ENCODE data around the gene CUL4A.
"Not testable (repeated sequence)": the region's sequence is repeated elsewhere in the genome, so short reads cannot be mapped to it uniquely, and the experiment has no call there.

CUL4A gene

DNA sequence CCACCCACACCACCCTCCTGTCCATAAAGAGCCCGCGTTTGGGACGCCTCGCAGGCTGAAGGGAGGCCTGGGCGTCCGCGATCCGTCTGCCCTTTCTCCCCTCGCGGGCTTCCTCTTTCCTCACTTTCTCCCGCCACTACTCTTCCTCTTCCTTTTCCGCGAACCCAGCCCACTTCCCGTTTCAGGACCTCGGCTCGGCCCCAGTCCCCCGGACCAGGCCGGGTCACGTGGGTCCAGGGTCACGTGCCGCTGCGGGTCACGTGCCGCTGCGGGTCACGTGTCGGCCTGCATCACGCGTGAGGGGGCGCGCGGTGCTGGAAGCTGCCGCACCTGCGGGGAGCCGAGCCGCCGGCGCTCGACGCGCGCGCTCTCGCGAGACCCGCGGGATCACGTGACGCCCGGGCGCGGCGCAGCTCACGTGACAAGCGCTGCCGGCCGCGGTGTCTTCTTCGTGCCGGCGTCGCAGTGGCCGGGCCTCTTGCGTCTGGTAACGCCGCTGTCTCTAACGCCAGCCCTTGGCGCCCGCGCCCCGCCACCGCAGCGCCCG lies 87.5 kb downstream of the CUL4A start, which contains the start of gene LAMP1:
Gene LAMP1, plus strand, starts transcription at position 417 of the 547 bp plus-strand sequence. CDS start 196 bp downstream, outside the sequence.
- Mint-ChIP-seq H3K4me3 (peak within 1 kb of the TSS; percentile 95), H3K27ac (peak within 1 kb of the TSS; percentile 100), H3K4me1 (ENCODE audit: low read depth) (peaks cover 40% of the 10 kb centered on the region), H3K27me3 (peaks cover 12% of the 10 kb centered on the region), H3K36me3 (peaks cover 5% of the 10 kb centered on the region), H3K9me3 (ENCODE audit: low read depth) (no peaks in the 10 kb centered on the region)

DNA sequence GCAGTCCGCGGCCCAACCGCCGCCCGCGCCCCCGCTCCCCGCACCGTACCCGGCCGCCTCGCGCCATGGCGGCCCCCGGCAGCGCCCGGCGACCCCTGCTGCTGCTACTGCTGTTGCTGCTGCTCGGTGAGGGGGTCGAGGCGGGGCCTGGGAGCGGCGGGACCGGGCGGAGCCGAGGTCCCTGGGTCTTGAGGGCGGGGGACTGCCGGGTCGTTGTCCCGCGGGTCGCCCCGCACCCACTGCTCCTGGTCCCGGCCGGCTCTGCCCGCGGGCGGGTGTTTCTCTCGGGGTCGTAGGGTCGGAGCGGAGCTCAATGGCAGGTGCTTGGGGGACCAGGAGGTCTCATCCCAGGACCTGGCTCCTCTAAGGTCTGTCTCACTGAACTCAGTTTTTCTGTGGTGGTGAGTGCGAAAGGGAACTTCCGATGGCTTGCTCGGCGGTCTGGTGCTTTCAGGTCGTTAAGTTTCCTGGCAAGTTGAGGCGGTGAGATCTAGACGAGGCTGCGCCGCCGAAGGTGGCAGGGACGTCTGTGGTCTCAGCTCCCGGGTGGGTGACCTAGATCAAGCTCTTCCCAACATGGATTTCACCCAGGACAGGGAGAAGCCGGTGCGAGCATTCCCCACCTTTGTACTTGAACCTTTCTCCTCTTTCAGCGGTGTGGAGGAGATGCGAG lies 88.1 kb downstream of the CUL4A start:
- Mint-ChIP-seq H3K27ac (peak overlapping the region; percentile 97), H3K9me3 (ENCODE audit: low read depth) (no peaks in the 10 kb centered on the region), H3K4me1 (ENCODE audit: low read depth) (peaks cover 34% of the 10 kb centered on the region), H3K27me3 (peaks cover 6% of the 10 kb centered on the region), H3K4me3 (peak overlapping the region; percentile 95), H3K36me3 (peaks cover 5% of the 10 kb centered on the region)

DNA sequence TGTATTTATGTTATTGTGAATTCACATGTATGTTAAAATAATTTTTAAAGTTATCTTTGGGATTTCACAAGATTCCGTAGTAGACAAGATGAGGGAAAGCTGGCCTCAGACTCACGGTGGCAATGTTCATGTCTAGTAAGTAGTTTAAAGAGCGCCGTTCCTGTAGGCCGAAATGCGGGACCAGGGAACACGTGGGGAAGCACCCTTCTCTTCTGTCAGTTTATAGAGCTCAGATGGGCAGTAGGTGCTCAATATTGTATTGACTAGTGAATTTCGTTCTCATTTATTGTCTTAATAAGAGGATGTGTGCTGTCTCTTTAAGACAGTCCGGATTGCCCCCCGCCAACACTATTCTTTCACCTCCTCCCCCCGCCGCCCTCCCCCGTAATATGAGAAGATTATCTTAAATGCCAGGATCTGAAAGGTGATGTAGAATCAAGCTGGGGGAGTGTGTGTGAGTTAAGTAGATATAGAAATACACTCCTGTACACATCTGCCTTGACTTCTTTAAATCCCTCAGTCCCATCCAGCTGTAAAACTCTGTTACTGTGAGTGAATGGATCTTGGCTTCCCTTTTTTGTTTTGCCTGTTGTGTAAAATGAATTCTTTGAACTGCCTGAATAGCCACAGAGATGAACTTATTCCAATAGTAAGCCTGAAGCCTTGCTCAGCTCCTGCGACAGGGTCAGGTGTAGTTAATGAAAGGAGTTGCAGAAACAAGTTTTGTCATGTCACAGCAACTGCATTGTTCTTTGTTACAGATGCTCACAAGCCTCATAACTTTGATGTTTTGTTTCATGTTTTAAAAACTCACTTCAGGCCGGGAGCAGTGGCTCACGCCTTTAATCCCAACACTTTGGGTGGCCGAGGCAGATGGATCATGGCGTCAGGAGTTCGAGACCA lies 88.9 kb downstream of the CUL4A start:
- Mint-ChIP-seq H3K4me1 (ENCODE audit: low read depth) (peaks cover 39% of the 10 kb centered on the region), H3K4me3 (peak overlapping the region; percentile 95), H3K9me3 (ENCODE audit: low read depth) (no peaks in the 10 kb centered on the region)

DNA sequence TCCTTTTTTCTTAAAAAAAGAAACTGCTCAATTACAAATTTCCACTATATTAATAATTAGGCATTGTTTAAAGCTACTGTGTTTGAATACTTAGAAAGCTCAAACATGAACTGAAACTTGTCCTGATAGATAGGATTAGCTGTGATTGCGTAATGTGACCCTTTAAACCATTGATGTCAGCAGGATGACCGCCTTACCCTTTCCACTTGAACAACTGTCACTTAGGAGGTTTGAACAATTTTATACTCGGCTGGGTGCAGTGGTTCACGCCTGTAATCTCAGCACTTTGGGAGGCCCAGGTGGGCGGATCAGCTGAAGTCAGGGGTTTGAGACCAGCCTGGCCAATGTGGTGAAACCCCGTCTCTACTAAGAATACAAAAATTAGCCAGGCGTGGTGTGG lies 90.5 kb downstream of the CUL4A start:
- peaks cover 48% of the 10 kb centered on the region for H3K4me1 Mint-ChIP-seq (ENCODE audit: low read depth)
- no peak overlapping the region for H3K4me3 Mint-ChIP-seq

More for the DNA sequence above, 88.9 kb downstream of the CUL4A start:
- H3K36me3 Mint-ChIP-seq, result peaks cover 5% of the 10 kb centered on the region
- peak overlapping the region; percentile 97 for H3K27ac Mint-ChIP-seq
- H3K27me3 Mint-ChIP-seq, result peaks cover 4% of the 10 kb centered on the region

DNA sequence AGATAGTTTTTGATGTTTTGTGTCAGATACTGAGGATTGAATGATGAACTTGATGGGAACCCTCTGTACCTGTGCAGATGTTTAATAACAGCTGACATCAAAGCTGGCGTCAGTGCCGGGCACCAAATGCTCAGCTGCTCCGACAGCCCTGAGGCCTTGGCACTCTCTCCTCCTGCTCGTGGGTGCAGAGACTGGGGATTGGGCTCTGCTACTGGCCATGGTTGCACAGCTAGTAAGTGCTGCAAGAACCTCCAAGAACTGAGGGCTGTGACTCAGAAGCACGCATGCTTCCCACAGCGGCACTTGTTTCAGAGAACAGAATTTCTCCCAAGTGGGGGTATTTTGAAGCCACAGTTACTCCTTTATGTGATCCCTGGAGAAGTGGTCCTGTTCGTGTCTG lies 93.6 kb downstream of the CUL4A start:
- peaks cover 48% of the 10 kb centered on the region for H3K4me1 Mint-ChIP-seq (ENCODE audit: low read depth)
- no peak overlapping the region for H3K27ac Mint-ChIP-seq
- H3K27me3 Mint-ChIP-seq, result no peaks in the 10 kb centered on the region
- H3K36me3 Mint-ChIP-seq, result peaks cover 4% of the 10 kb centered on the region
- no peaks in the 10 kb centered on the region for H3K9me3 Mint-ChIP-seq (ENCODE audit: low read depth)
- H3K4me3 Mint-ChIP-seq, result no peak overlapping the region

More for the DNA sequence above, 90.5 kb downstream of the CUL4A start:
- H3K27me3 Mint-ChIP-seq, result peaks cover 2% of the 10 kb centered on the region
- H3K36me3 Mint-ChIP-seq, result peaks cover 5% of the 10 kb centered on the region
- no peak overlapping the region for H3K27ac Mint-ChIP-seq
- H3K9me3 Mint-ChIP-seq (ENCODE audit: low read depth), result no peaks in the 10 kb centered on the region

DNA sequence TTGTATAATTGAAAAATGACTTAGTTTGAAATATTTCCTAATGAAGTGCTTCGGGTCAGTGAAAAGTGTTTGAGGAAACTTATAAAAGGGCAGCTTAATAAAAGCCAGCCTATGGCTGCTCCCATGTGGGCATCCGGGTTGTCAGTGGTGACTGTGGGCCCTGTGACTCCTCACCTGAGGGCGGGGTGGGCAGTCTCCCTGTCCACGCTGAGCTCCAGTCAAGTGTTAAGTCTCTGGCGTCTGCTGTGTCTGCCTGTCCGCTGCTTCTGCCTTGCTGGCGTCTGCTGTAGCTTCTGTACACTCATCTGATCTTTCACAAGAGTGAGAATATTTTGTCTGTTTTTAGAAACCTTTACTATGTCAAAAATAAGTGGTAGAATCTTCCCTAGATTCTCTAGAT lies 94.7 kb downstream of the CUL4A start:
- Mint-ChIP-seq H3K27ac (no peak overlapping the region), H3K36me3 (peaks cover 4% of the 10 kb centered on the region), H3K9me3 (ENCODE audit: low read depth) (no peaks in the 10 kb centered on the region), H3K4me3 (no peak overlapping the region), H3K27me3 (no peaks in the 10 kb centered on the region), H3K4me1 (ENCODE audit: low read depth) (peaks cover 38% of the 10 kb centered on the region)

DNA sequence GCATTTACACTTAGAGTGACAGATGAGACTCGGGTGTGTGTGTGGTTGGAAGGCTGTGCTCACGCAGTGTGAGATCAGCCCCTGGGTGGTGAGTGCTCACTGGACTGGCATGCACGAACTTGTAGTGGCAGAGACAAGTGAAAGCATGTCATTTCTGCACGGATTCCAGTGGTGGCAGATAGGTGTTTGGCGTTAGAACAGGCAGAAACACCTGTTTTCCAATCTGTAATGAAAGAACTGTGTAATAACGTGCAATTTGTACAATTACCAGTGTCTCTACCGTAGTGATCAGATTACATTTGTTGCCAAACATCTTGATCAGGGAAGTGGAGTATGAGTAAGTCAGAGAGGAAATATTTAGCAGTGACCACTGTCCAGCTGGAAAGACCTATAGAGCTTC lies 95.8 kb downstream of the CUL4A start:
- no peaks in the 10 kb centered on the region for H3K27me3 Mint-ChIP-seq
- H3K27ac Mint-ChIP-seq, result peak overlapping the region; percentile 43
- peaks cover 35% of the 10 kb centered on the region for H3K4me1 Mint-ChIP-seq (ENCODE audit: low read depth)
- H3K4me3 Mint-ChIP-seq, result no peak overlapping the region
- no peaks in the 10 kb centered on the region for H3K9me3 Mint-ChIP-seq (ENCODE audit: low read depth)
- peaks cover 4% of the 10 kb centered on the region for H3K36me3 Mint-ChIP-seq

DNA sequence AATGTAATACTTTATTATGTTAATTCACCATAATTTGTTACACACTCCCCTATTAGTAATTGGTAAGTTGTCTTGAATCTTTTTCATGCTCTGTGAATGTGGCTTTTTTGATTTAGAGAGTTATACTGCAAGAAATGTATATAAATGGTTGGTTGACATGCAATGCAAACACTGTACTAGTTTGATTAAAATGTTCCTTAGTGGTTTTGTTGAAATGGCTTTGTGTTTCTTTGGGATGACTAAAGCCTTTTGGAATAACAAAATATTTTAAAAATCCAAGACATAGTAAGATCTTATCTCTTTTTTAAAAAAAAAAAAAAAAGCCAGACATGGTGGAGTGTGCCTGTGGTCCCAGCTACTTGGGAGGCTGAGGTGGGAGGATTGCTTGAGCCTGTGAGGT lies 98.1 kb downstream of the CUL4A start:
- no peaks in the 10 kb centered on the region for H3K36me3 Mint-ChIP-seq
- peaks cover 30% of the 10 kb centered on the region for H3K4me1 Mint-ChIP-seq (ENCODE audit: low read depth)
- H3K27ac Mint-ChIP-seq, result no peak overlapping the region
- no peak overlapping the region for H3K4me3 Mint-ChIP-seq
- no peaks in the 10 kb centered on the region for H3K27me3 Mint-ChIP-seq
- no peaks in the 10 kb centered on the region for H3K9me3 Mint-ChIP-seq (ENCODE audit: low read depth)

DNA sequence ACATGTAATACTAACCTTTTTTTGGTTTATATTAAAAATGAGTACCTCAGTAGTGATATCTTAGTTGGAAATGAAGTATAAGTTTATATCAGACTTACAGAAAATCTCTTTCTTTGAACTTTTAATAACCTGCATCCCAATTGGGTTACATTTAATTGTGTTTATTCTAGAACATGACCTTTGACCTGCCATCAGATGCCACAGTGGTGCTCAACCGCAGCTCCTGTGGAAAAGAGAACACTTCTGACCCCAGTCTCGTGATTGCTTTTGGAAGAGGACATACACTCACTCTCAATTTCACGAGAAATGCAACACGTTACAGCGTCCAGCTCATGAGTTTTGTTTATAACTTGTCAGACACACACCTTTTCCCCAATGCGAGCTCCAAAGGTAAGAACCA lies 100.1 kb downstream of the CUL4A start:
- Mint-ChIP-seq H3K27ac (no peak overlapping the region), H3K36me3 (no peaks in the 10 kb centered on the region), H3K4me1 (ENCODE audit: low read depth) (peaks cover 20% of the 10 kb centered on the region), H3K4me3 (no peak overlapping the region), H3K9me3 (ENCODE audit: low read depth) (no peaks in the 10 kb centered on the region), H3K27me3 (no peaks in the 10 kb centered on the region)

DNA sequence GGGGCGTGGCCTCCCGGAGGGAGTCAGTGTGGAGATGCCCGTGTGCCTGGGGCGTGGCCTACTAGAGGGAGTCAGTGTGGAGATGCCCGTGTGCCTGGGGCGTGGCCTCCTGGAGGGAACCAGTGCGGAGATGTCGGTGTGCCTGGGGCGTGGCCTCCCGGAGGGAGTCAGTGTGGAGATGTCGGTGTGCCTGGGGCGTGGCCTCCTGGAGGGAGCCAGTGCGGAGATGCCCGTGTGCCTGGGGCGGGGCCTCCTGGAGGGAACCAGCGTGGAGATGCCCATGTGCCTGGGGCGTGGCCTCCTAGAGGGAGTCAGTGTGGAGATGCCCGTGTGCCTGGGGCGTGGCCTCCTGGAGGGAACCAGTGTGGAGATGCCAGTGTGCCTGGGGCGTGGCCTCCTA lies 104.7 kb downstream of the CUL4A start:
- H3K4me3 Mint-ChIP-seq; H3K9me3 Mint-ChIP-seq (ENCODE audit: low read depth); H3K4me1 Mint-ChIP-seq (ENCODE audit: low read depth); H3K27ac Mint-ChIP-seq; H3K36me3 Mint-ChIP-seq; H3K27me3 Mint-ChIP-seq: not testable (repeated sequence)

DNA sequence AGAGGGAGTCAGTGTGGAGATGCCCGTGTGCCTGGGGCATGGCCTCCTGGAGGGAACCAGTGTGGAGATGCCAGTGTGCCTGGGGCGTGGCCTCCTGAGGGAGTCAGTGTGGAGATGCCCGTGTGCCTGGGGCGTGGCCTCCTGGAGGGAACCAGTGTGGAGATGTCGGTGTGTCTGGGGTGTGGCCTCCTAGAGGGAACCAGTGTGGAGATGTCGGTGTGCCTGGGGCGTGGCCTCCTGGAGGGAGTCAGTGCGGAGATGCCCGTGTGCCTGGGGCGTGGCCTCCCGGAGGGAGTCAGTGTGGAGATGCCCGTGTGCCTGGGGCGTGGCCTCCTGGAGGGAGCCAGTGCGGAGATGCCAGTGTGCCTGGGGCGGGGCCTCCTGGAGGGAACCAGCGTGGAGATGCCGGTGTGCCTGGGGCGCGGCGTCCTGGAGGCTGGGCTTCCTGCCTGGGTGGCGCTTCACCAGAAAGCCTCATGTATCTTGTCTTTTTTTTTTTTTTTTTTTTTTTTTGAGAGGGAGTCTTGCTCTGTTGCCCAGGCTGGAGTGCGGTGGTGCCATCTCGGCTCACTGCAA lies 105.6 kb downstream of the CUL4A start:
- not testable (repeated sequence) for H3K27ac Mint-ChIP-seq; H3K4me1 Mint-ChIP-seq (ENCODE audit: low read depth); H3K4me3 Mint-ChIP-seq; H3K27me3 Mint-ChIP-seq; H3K36me3 Mint-ChIP-seq; H3K9me3 Mint-ChIP-seq (ENCODE audit: low read depth)

DNA sequence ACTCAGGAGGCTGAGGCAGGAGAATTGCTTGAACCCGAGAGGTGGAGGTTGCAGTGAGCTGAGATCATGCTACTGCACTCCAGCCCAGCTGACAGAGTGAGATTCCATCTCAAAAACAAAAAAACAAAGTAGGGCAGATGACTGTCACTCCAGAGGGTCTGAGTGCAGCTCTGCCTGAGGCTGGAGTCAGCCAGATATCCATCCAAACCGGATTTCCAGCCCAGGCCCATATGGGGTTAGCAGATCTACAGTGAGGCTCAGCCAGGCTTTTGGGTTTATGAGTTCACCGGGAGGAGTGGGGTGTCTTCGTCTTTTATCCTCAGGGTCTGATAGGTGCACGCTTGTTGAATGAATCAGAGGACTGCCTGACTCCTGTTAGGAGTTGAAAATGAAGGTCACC lies 106.6 kb downstream of the CUL4A start:
- Mint-ChIP-seq H3K27ac (no peak overlapping the region), H3K4me1 (ENCODE audit: low read depth) (peaks cover 5% of the 10 kb centered on the region), H3K36me3 (no peaks in the 10 kb centered on the region), H3K27me3 (no peaks in the 10 kb centered on the region), H3K4me3 (no peak overlapping the region), H3K9me3 (ENCODE audit: low read depth) (no peaks in the 10 kb centered on the region)
